Mammary epithelial cell (primary cell): ENCODE data around the gene ZNF317.

Source experiments
- EZH2 ChIP-seq: IDR thresholded peaks from 2 replicates; pipeline ENCODE4 v1.6.1; 2012; ENCODE audit warnings: low read length, inconsistent platforms, borderline replicate concordance
- TF ChIP-seq, protein P1 (sequence below), 2 donors: IDR thresholded peaks in 1 of 2; conservative IDR thresholded peaks in 1 of 2; 2 replicates each; pipeline ENCODE4 v1.5.1; 2011 to 2012; ENCODE audit warnings: inconsistent platforms in 2 of 2, low read length in 2 of 2, mild to moderate bottlenecking in 2 of 2, control low read depth in 1 of 2, low read depth in 1 of 2; ENCODE audit not compliant: insufficient read depth in 1 of 2; ENCODE audit errors: extremely low read depth in 1 of 2

DNA sequence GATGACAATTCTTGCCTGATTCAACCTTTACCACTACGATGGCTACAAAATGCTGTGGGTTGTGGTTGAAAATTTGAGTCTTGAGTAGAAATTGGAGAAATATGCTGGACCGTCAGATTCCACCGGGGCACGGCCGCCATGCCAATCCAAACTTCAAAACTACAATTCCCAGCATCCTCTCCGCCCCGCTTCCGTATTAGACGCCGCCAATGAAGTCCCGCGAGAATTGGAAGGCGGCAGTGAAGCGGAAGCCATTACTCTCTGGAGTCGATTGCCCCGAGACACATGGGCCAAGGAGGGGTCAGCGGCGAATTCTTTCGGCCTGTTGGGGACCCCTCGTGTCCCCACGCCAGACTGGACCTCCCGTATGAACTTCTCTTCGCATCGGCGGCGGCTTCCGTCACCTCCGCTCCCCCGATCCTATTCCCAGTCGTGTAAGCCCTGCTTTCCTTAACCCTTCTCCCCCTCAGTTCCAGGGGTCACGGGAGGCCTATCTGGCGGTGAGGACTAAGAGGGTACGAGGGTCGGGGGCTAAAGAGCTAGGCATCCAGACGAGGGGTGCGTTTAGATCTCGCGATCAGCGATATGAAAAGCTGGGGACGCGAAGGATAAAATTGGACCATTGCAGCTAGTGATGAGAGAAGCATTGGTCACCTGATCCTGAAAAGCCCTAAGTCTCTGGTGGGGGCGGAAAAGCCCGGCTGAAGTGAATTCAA is at the start of gene ZNF317:
- TF ChIP-seq, protein P1, sequence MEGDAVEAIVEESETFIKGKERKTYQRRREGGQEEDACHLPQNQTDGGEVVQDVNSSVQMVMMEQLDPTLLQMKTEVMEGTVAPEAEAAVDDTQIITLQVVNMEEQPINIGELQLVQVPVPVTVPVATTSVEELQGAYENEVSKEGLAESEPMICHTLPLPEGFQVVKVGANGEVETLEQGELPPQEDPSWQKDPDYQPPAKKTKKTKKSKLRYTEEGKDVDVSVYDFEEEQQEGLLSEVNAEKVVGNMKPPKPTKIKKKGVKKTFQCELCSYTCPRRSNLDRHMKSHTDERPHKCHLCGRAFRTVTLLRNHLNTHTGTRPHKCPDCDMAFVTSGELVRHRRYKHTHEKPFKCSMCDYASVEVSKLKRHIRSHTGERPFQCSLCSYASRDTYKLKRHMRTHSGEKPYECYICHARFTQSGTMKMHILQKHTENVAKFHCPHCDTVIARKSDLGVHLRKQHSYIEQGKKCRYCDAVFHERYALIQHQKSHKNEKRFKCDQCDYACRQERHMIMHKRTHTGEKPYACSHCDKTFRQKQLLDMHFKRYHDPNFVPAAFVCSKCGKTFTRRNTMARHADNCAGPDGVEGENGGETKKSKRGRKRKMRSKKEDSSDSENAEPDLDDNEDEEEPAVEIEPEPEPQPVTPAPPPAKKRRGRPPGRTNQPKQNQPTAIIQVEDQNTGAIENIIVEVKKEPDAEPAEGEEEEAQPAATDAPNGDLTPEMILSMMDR (conservative IDR thresholded peaks at IDR 0.05 in 1 of 2, IDR thresholded peaks at IDR 0.05 in 1 of 2; ENCODE audit: extremely low read depth in 1 of 2, insufficient read depth in 1 of 2, low read depth in 1 of 2, low read length in 2 of 2), result no peak
- no peak for TF ChIP-seq EZH2
